AG09319 (cell line): ENCODE measurements around the gene TSPAN33.

Experiments used
- DNase-seq: peaks from one replicate; pipeline ENCODE4 v3.0.0-alpha.2; 2010; ENCODE audit warnings: low read depth; ENCODE audit errors: extremely low read depth
- CTCF ChIP-seq: IDR thresholded peaks from 2 replicates; pipeline ENCODE4 v1.5.1; 2011; ENCODE audit warnings: low read depth, mild to moderate bottlenecking, inconsistent platforms, low read length, moderate library complexity

Gene TSPAN33

GRCh38 chr7:129176916-129177710 is 32.6 kb downstream of the TSPAN33 start:
- no peak for TF ChIP-seq CTCF
- DNase-seq = no peak

DNA sequence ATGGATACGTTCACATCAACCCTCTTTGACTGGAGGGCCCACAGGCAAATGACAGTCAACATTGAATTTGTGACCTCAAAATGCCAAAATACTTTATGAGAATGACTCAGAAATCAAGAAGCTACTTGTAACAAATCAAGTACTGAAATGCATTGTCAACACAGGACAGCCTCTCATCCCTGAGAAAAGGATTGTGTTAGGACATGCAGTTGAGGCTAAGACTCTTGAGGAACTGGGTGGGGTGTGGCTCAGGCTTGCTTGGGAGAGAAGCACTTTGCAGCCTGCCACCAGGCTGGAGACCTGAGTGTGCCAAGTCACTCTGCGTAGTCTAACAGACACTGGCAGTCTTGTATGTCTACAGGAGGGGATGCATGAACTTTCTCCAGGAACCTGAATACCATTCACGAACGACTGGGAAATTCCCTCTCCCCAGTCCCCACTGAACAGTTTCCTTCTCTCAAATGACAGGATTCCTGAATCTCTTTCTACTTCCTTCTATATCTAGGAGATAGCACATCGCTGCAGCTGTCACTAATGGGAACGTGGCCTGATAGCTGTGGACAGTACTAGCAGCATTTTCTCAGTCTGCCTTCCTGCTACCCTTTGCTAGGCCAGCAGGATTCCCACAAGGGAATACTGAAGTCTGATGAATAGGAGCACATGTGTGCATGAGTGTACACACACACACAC is 40.6 kb downstream of the TSPAN33 start:
- no peak for DNase-seq
- TF ChIP-seq CTCF = no peak

- TF ChIP-seq CTCF = no peak
Measured at GRCh38 chr7:129186749-129187260, 42.3 kb downstream of the TSPAN33 start.

DNA sequence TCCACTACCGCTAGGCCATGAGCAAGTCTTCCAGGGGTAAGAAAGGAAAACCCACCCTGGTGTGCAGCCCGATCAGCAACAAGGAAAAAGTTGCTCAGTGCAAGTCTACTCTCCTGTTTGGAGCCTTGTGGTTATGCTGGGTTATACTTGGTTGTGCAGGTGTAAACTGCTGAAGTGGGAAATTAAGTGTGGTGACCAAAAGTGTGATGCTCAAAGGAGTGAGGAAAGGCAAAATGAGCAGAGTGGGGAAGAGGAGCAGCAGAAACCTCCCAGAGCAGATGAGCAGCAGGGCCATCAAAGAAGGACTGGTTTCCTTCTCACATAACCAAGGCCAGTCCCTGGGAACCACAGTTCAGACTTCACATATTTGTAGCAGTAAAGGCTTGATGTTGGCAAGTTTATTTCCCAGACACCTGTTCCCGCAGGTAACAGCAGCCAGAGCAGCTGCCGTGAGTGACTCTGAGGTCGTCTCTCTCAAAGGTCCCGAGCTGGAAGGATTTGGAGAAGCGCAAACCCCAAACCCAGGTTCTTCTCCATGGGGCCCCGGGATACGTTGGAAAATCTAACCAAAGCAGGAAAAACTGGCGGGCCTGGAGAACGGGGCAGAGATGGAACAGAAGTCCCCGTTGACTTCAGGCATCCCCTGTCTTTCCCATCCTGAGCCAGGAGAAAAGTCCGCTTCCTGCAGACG is 43.3 kb downstream of the TSPAN33 start:
- DNase-seq = no peak
- no peak for TF ChIP-seq CTCF

More at GRCh38 chr7:129186749-129187260, 42.3 kb downstream of the TSPAN33 start:
- no peak for DNase-seq

- DNase-seq = no peak
- no peak for TF ChIP-seq CTCF
Measured at GRCh38 chr7:129188372-129188891, 43.9 kb downstream of the TSPAN33 start, which contains the start of gene SMO. TSS of gene SMO (plus strand) at chr7:129188633. CDS start at chr7:129189152, 519 bp downstream.

DNA sequence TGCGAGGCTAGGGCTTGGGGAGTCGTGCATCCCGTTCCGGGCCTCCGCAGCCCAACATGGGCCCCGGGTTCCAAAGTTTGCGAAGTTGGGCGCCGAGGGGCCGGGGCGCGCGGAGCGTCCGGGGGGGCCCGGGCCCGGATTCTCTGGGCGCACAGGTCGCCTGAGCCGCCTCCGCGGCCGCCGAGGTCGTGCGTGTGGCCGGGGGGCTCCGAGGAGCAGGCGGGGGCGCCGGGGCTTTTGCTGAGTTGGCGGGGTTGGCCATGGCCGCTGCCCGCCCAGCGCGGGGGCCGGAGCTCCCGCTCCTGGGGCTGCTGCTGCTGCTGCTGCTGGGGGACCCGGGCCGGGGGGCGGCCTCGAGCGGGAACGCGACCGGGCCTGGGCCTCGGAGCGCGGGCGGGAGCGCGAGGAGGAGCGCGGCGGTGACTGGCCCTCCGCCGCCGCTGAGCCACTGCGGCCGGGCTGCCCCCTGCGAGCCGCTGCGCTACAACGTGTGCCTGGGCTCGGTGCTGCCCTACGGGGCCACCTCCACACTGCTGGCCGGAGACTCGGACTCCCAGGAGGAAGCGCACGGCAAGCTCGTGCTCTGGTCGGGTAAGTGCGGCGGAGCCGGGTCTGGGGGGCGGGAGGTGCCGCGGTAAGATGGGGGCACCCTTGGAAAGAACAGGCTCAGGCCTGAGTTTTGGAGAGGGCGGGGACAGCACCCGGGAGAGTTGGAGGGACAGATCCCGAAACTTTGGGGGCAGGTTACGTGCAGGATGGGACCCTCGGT is 44.6 kb downstream of the TSPAN33 start:
- no peak for TF ChIP-seq CTCF
- DNase-seq = no peak
